Measurements from ENCODE around the gene TRAF3IP3. TPM values are rescaled to one million over a fixed set of nuclear protein-coding genes. Genes with fewer than 3 reads are reported as not detected.

The TRAF3IP3 gene
- total and polyA plus RNA-seq, 2 of the 13 experiments (the other 11 are each of a cell fraction or from before 2014, with no cell fraction given): not detected

GRCh38 chr1:209784265-209785169, 28.7 kb downstream of the TRAF3IP3 start, which contains the start of gene C1orf74 (continued):
- TF ChIP-seq MYPOP (CRISPR knock-in tag; IDR thresholded peaks at IDR 0.05): no peak
- no peak for TF ChIP-seq NCOA1 (CRISPR knock-in tag; IDR thresholded peaks at IDR 0.05)
- peak; percentile 28; the same call in 1 of the 2 replicates for TF ChIP-seq DRAP1 (CRISPR knock-in tag; IDR thresholded peaks at IDR 0.05)
- peak; percentile 85; the same call in 1 of the 2 replicates for TF ChIP-seq SPEN (CRISPR knock-in tag; IDR thresholded peaks at IDR 0.05; ENCODE audit: low read depth)
- TF ChIP-seq ZNF446 (CRISPR knock-in tag; IDR thresholded peaks at IDR 0.05): no peak
- no peak for TF ChIP-seq ZNF530 (CRISPR knock-in tag; IDR thresholded peaks at IDR 0.05; ENCODE audit: low read depth)
- TF ChIP-seq ZFP62 (CRISPR knock-in tag; IDR thresholded peaks at IDR 0.05): no peak
- TF ChIP-seq MTA1 (CRISPR knock-in tag; IDR thresholded peaks at IDR 0.05; ENCODE audit: borderline replicate concordance): no peak
- TF ChIP-seq ZNF619 (CRISPR knock-in tag; IDR thresholded peaks at IDR 0.05): 0 out of 2 replicates have a peak, but pooled peaks have one; percentile 47
- TF ChIP-seq ZNF329 (CRISPR knock-in tag; IDR thresholded peaks at IDR 0.05; ENCODE audit: low read depth): no peak
- TF ChIP-seq, protein P1, sequence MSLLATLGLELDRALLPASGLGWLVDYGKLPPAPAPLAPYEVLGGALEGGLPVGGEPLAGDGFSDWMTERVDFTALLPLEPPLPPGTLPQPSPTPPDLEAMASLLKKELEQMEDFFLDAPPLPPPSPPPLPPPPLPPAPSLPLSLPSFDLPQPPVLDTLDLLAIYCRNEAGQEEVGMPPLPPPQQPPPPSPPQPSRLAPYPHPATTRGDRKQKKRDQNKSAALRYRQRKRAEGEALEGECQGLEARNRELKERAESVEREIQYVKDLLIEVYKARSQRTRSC (CRISPR knock-in tag; IDR thresholded peaks at IDR 0.05; ENCODE audit: low read depth): no peak
- TF ChIP-seq TBX2 (CRISPR knock-in tag; IDR thresholded peaks at IDR 0.05; ENCODE audit: borderline replicate concordance): peak; percentile 46; the same call in 1 of the 2 replicates
- peak; percentile 81; the same call in 1 of the 2 replicates for TF ChIP-seq ZNF788 (CRISPR knock-in tag; IDR thresholded peaks at IDR 0.05; ENCODE audit: borderline replicate concordance)
- TF ChIP-seq ZNF550 (CRISPR knock-in tag; IDR thresholded peaks at IDR 0.05; ENCODE audit: borderline replicate concordance): no peak
- 0 out of 2 replicates have a peak, but pooled peaks have one; percentile 66 for TF ChIP-seq ZMAT3 (CRISPR knock-in tag; conservative IDR thresholded peaks at IDR 0.05)
- TF ChIP-seq NCOR1 (IDR thresholded peaks at IDR 0.05; ENCODE audit: borderline replicate concordance, low read length): no peak
- no peak for TF ChIP-seq ZNF207 (IDR thresholded peaks at IDR 0.05; ENCODE audit: borderline replicate concordance)
- no peak for TF ChIP-seq MIER2 (CRISPR knock-in tag; IDR thresholded peaks at IDR 0.05)
- TF ChIP-seq KLF15 (CRISPR knock-in tag; IDR thresholded peaks at IDR 0.05; ENCODE audit: borderline replicate concordance): no peak
- TF ChIP-seq ZNF432 (CRISPR knock-in tag; IDR thresholded peaks at IDR 0.05; ENCODE audit: borderline replicate concordance): no peak
- TF ChIP-seq ZNF180 (CRISPR knock-in tag; IDR thresholded peaks at IDR 0.05; ENCODE audit: borderline replicate concordance, low read depth): no peak
- TF ChIP-seq ZNF160 (CRISPR knock-in tag; IDR thresholded peaks at IDR 0.05): no peak
- no peak for TF ChIP-seq ZNF781 (CRISPR knock-in tag; IDR thresholded peaks at IDR 0.05; ENCODE audit: borderline replicate concordance, not compliant biosample characterization)
- TF ChIP-seq TCF7 (IDR thresholded peaks at IDR 0.05; ENCODE audit: low read depth): no peak
- peak; percentile 37; the same call in 1 of the 2 replicates for TF ChIP-seq IRF2 (CRISPR knock-in tag; IDR thresholded peaks at IDR 0.05)
- TF ChIP-seq MLX (CRISPR knock-in tag; IDR thresholded peaks at IDR 0.05): no peak
- TF ChIP-seq BORCS8-MEF2B (CRISPR knock-in tag; IDR thresholded peaks at IDR 0.05): peak; percentile 73
- TF ChIP-seq CENPX (CRISPR knock-in tag; IDR thresholded peaks at IDR 0.05): no peak
- peak; percentile 58 for TF ChIP-seq SAP130 (CRISPR knock-in tag; IDR thresholded peaks at IDR 0.05; ENCODE audit: low read depth)

All from HepG2 (cell line).